Spleen (tissue), 7 donors: ENCODE measurements around the gene ARHGEF7.

Experiments used
- CTCF ChIP-seq, 11 experiments: fragments of 200-600 bp in 7 of 11; fragments of 450-650 bp in 4 of 11; sonication (generic) in 4 of 11; IDR thresholded peaks in 8 of 11; conservative IDR thresholded peaks in 3 of 11; 1 replicate in 7 of 11; 2 replicates in 4 of 11; pipeline versions ENCODE4 v1.4.0 to v1.8.0; 2016 to 2021; ENCODE audit warnings: antibody characterized with exemption in 11 of 11, inconsistent platforms in 4 of 11, mild to moderate bottlenecking in 1 of 11
- POLR2AphosphoS5 ChIP-seq, 3 donors: sonication (generic); formaldehyde crosslinking; IDR thresholded peaks; one replicate each; pipeline ENCODE4 v1.5.1; 2017; ENCODE audit warnings: antibody characterized with exemption in 3 of 3
- donor health status: DM: no; HTN: no; CAD: no; lungs with moderate emphysema.
- donor health status: DM: no; HTN: no; CAD: no.
- donor health status: DM: no; HTN: no; CAD: no.

- TF ChIP-seq CTCF (IDR thresholded peaks at IDR 0.05 in 8 of 11, conservative IDR thresholded peaks at IDR 0.05 in 3 of 11) (no peak), POLR2AphosphoS5 (IDR thresholded peaks at IDR 0.05) (peak in 1 of 3 donors; percentile 31)
These were observed 163.9 kb downstream of the ARHGEF7 start for GRCh38 chr13:111278743-111279652.
